GM21619 (cell line): ENCODE measurements around the gene SCN10A.
A peak's percentile ranks its signal among the peaks of the same experiment; 100 is the strongest.

Source experiments
- ATAC-seq: cut with Tn5 transposase; IDR thresholded peaks from one replicate; pipeline ENCODE4 v1.9.1; 2021; ENCODE audit not compliant: unreplicated experiment

The SCN10A gene

DNA sequence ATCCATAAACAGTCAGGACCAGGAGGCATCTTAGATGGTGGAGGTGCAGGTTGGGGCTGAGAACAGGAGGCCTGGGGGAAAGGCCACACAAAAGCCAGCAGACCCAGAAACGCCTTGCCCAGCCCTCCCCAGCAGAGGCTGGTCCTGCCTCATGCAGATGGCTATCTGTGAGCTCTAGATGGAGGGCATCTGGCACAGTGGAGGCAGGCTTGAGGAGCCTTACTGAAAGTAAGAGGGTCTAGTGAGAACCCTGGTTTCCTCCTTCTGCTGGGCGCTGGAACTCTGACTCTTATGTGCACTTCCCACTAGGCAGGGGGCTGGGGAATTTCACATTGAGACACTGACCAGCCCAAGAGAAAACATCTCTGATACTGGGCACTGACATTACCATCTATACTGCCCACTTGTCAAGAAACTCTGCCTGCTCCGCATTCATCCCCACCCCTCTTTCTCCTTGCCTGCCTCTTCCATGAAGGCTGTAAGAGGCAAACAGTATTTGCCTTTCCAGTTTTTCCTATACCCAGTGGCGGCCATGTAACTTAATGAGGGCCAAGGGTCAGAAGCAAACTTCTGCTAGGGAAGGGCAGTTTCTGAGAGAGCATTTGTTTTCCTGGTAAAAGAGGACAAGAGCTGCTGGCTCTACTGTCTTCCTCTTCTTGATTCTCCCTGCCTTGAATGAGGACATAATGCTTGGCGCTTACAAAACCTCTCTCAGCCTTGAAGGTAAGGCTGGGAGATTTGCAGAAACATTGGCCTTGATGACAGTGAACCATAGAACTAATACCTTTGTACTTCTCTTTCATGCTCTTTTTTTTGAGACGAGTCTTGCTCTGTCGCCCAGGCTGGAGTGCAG, 162.1 kb downstream of the SCN10A start:
- no peak for ATAC-seq

DNA sequence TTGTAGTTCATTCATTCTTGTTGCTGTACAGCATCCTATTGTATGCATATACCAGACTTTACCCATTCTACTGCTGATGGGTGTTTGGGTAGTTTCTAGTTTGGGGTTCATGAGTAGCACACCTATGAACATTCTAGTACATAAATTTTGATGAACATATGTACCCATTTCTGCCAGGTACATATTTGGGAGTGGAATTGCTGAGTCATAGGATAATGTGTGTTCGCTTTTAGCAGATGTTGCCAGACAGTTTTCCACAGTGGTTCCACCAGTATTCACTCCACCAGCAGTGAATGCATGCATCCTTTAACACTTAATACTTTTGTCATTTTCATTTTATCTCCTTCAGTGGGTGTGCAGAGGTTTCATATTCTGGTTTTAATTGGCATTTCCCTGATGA, 163.1 kb downstream of the SCN10A start:
- ATAC-seq = no peak

DNA sequence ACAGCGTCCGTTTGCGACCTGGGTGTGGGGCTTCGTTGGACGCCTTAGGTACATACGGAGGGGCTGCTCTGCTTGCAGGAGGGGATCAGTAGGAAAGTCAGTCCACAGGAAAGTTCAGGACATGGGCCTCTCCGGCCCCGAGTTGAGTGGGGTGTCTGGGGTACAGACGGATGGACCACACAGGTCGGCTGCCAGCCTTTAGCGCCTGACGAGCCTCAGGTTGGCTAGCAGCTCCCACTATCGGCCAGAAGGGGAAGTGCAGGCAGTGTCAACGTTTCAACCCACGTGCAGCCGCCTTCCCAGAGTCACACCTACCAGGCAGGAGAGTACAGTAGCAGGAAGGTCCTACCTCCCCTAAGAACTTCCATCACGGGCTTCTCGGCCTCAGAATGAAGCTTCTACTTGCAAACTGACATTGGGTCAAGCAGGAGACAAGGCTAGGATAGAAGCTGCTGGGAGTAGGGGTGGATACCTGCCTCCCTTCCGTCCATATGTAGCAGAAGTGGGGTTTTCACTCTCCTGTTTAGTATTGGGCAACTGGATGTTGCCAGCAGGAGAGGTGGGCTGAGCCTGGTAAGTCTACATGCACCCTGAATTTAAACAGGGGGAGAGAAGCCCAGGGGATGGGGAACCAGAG, 164.7 kb downstream of the SCN10A start:
- no peak for ATAC-seq

DNA sequence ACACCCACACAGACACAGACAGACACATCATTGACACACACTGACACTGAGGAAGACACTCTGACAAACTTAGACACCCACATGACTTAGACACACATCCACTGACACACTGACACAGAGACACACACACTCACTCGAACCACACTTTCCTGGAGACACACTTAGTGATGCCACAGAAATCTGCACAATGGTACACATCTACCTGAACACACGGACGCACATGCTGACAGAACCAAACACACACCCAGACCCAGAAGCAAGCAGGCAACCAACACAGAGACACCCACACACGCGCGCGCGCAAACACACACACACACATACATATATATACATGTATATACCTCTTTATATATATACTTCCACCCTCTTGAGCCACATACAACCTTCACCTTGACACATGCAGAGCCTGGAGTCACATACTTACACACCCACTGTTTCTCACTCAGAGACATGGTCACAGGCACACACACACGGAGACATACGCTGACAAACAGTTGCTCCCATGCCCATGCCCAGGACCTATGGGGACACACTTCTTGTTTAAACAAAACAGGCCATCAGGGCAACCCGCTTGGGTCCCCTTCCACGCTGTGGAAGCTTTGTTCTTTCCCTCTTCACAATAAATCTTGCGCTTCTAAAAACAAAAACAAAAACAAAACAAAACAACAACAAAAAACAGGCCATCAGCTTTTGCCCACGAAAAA, 165.6 kb downstream of the SCN10A start:
- no peak for ATAC-seq

DNA sequence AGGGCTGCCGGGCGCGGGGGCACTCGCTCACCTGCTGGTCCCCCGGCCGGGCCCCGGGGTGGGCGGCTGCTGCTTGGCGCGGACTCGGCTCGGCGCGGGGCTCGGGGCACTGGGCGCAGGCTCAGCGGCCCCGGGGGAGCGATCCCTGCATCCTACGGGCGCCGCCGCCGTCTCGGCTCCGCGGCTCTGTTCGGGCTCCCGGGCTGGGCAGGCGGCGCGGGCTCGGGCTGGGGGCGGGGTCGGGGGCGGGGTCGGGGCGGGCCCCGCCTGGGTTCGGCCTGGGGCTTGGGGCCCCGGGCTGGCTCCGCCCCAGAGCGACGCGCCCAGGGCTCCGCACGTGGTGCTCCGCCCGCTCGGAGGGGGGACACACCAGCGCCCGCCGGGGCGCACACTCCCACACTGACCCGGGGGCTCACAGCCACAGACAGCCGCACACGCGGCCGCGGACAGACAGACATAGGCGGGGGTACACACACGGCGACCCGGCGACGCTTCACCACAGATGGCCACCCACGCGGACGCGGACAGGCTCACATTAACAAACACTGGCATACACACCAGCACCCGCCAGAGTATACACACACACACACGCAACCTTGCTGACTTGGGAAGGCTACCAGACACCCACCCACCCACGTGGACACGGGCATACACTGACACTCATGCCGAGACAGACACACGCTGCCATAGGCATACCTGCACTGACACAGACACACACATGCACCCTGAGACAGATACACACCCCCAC, 166.3 kb downstream of the SCN10A start, which contains the start of gene SCN5A:
Gene SCN5A, minus strand, starts transcription at position 188 of the 748 bp plus-strand sequence. CDS start 16,380 bp downstream, outside the sequence.
- peak; percentile 50 for ATAC-seq

DNA sequence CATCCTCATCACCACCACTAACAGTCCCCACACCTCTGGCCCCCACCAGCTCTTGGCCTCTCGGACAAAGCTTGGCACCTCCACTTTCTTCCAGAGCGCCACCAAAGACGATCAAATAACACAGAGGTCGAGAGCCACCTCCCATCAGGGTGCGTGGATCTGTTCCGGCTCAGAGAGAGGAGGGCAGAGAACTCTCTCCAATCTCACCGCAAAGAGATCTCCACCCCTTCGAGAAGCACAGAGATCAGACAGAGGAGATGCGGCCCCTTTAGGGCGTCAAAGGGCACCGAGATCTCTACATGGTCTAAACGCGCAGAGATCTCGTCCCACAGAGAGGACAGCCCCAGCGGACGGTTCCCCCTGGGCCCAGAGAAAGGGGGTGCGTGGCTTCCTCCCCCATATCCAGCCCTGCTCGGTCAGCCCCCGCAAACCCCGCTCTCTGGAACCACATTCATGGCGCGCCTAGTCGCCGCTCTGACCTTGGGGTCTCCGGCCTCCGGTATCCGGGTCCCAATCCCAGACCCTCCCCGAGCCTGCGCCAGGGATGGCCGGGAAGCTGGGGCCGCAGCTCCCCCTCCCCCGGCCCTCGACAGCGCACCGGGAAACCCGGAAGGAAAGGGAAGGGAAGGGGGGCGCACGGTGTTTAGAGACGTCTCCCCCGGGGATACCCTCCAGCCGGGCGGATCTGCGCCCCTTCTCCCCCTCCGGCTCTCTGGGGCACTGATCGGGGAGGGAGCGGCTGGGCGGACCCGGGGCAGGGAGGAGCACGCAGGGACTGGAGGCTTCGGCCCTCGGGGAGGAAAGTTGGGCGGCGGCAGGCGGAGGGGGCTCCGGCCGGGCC, 167.1 kb downstream of the SCN10A start:
- ATAC-seq = no peak

DNA sequence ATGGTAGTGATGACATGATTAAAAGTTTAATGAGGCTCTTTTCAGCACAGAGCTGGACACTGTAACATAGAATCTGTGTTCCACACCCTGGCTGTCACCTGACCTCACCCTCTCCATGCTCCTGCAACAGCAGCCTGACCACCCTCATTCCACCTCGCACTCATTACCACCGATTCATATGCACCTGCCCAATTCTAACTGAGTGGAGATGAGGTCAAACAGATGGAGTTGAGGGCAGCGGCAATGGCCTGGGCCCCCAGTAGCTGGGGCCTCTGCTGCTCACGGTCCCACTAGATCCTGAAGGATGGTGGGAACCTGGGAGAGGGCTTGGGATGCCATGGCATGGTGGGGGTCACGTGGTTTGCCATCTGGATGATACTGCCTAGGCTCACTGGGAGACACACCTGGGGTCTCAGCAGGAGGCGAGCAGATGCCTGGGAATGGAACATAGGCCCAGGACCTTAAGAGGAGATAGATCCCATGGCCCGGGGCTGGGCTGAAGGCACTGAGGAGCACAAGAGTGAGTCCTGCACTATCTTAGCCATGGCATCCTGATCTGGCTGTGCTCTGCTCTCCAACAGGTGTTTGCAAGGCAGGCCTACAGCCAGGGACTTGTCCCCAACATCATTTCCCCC, 167.9 kb downstream of the SCN10A start:
- ATAC-seq = no peak

DNA sequence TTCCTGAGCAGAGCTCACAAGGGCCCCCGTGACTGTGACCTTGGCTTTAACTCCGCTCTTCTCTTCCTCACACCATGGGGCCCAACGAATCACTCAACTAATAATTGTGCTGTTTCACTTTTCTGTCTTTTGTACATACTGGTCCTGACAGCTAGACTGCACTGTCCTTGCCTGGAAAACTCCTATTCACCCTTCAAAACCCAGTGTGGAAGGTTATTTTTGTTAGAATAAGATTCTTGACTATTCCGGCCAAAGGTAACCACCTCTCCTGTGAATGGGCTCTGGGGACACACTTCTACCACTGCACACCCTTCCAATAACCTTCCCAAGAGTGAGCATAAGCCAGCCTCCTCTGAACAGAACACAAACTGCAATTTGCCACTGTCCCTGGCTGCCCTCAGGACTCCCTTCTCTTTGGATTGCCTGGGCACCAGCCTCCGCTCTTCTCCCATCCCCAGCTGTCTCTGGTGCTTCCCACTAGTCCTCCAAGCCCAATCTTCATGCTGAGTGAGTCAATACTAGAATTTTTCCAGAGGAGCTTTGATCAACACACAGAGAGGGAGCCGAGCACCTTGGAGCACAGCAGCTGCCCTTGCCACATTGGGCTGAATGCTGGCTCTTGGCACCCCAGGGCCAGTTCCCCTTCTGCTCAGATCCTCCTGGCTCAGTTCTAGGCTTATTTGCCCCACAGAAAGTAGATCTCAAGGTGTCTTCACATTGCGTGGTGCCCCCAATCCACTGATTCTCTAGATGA, 168.6 kb downstream of the SCN10A start:
- no peak for ATAC-seq
